BE2C (cell line): Measurements from ENCODE around the gene USH2A.

Source experiments
- DNase-seq: peaks from one replicate; pipeline ENCODE4 v3.0.0-alpha.2; 2020
- H3K27me3 ChIP-seq: fragments of 250-450 bp; sonication (Bioruptor Pico); 2 replicates; pipeline ENCODE4 v1.5.1; 2020; ENCODE audit warnings: mild to moderate bottlenecking
- H3K36me3 ChIP-seq: fragments of 250-450 bp; sonication (Bioruptor Pico); 2 replicates; pipeline ENCODE4 v1.5.1; 2020; ENCODE audit warnings: mild to moderate bottlenecking
- H3K4me1 ChIP-seq: fragments of 250-450 bp; sonication (Bioruptor Pico); 2 replicates; pipeline ENCODE4 v1.5.1; 2020
- H3K4me3 ChIP-seq: 2 replicates; pipeline ENCODE4 v1.5.1; 2011; ENCODE audit warnings: low read depth, low read length
- H3K9me3 ChIP-seq: fragments of 250-450 bp; sonication (Bioruptor Pico); 2 replicates; pipeline ENCODE4 v1.5.1; 2020
- TF ChIP-seq, protein P1 (sequence below): IDR thresholded peaks from 2 replicates; pipeline ENCODE4 v1.5.1; 2012; ENCODE audit warnings: mild to moderate bottlenecking, low read depth, low read length

The USH2A gene

GRCh38 chr1:215643592-215644321, 779.5 kb downstream of the USH2A start:
- no peaks in the 10 kb centered on the region for H3K4me1 ChIP-seq
- H3K36me3 ChIP-seq = no peaks in the 10 kb centered on the region
- H3K9me3 ChIP-seq = no peaks in the 10 kb centered on the region
- DNase-seq = no peak
- TF ChIP-seq, protein P1, sequence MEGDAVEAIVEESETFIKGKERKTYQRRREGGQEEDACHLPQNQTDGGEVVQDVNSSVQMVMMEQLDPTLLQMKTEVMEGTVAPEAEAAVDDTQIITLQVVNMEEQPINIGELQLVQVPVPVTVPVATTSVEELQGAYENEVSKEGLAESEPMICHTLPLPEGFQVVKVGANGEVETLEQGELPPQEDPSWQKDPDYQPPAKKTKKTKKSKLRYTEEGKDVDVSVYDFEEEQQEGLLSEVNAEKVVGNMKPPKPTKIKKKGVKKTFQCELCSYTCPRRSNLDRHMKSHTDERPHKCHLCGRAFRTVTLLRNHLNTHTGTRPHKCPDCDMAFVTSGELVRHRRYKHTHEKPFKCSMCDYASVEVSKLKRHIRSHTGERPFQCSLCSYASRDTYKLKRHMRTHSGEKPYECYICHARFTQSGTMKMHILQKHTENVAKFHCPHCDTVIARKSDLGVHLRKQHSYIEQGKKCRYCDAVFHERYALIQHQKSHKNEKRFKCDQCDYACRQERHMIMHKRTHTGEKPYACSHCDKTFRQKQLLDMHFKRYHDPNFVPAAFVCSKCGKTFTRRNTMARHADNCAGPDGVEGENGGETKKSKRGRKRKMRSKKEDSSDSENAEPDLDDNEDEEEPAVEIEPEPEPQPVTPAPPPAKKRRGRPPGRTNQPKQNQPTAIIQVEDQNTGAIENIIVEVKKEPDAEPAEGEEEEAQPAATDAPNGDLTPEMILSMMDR = no peak
- H3K4me3 ChIP-seq = no peak overlapping the region
- no peaks in the 10 kb centered on the region; the same call in 1 of the 2 replicates for H3K27me3 ChIP-seq

DNA sequence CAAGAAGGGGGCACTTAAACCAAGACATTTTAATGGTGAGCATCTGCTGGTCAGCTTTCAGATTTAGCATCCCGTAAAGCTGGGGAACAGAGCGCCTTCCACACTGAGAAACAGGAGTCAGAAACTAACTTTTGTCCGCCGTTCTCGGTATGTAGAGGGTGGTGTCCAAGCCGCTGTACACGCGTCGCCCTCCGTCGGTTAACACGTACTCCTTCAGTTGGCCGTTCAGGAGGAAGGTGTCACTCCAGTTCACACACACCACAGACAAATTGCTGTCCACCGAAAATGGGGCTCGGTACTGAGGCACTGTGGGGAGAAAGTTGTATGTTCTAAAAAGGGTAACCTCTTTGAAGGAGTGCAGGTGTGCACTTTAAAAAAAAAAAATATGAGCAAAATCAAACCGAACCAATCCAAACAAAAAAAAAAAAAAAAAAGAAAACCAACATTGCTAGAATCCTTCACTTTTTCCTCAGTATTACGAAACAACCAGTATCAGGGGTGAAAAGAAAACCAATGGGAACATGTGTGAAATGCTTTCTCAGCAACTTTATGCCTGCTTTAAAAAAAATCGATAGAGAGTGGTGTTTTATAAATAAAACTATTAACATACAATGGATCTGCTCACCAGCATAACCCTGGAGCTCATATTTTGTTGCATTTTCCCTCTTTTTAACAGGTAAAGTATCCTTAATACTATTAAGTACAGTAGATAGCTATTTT, 782.7 kb downstream of the USH2A start:
- no peak overlapping the region for H3K4me3 ChIP-seq
- no peaks in the 10 kb centered on the region for H3K27me3 ChIP-seq
- no peaks in the 10 kb centered on the region for H3K4me1 ChIP-seq
- TF ChIP-seq, protein P1 = no peak
- H3K9me3 ChIP-seq = no peaks in the 10 kb centered on the region
- DNase-seq = no peak
- no peaks in the 10 kb centered on the region for H3K36me3 ChIP-seq

DNA sequence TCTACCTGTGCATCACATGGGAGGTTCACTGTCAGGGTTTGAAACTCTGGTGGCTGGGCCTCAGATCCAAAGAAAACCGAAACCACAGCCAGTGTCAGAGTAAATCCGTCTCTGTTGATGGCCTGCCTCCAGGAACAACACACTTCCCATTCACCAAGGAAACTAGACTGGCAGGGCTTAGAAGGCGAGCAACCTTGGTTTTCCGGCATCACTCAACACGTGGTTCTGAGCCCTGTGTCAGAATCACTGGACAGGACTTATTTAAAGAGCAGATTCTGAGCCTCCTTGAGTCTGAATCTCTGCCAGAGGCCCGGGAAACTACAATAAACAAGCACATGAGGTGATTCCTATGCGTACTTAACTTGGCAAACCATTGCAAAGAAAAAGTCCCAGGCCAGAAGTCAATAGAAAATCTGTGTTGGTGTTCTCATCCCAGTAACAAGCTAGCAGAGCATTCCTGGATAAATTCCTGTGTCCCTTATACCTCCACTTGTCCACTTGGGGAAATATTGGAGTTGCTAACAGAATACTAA, 786.1 kb downstream of the USH2A start:
- H3K4me3 ChIP-seq = no peak overlapping the region
- no peaks in the 10 kb centered on the region for H3K36me3 ChIP-seq
- TF ChIP-seq, protein P1 = no peak
- H3K27me3 ChIP-seq = no peaks in the 10 kb centered on the region
- no peaks in the 10 kb centered on the region for H3K9me3 ChIP-seq
- DNase-seq = no peak
- H3K4me1 ChIP-seq = no peaks in the 10 kb centered on the region

GRCh38 chr1:215636258-215636965, 786.8 kb downstream of the USH2A start:
- H3K9me3 ChIP-seq = no peaks in the 10 kb centered on the region
- TF ChIP-seq, protein P1 = no peak
- no peaks in the 10 kb centered on the region for H3K27me3 ChIP-seq
- no peaks in the 10 kb centered on the region for H3K4me1 ChIP-seq
- H3K36me3 ChIP-seq = no peaks in the 10 kb centered on the region
- no peak overlapping the region for H3K4me3 ChIP-seq
- no peak for DNase-seq

GRCh38 chr1:215635827-215636226, 787.4 kb downstream of the USH2A start:
- no peak overlapping the region for H3K4me3 ChIP-seq
- no peaks in the 10 kb centered on the region for H3K9me3 ChIP-seq
- TF ChIP-seq, protein P1 = no peak
- H3K27me3 ChIP-seq = no peaks in the 10 kb centered on the region
- no peak for DNase-seq
- H3K4me1 ChIP-seq = no peaks in the 10 kb centered on the region
- H3K36me3 ChIP-seq = no peaks in the 10 kb centered on the region
